ENCODE data around the gene EEF1A2.

Gene EEF1A2

GRCh38 chr20:63525185-63525584 lies 26.3 kb upstream of the EEF1A2 start:
- Histone ChIP-seq H3K27me3 (replicated peaks) (no peaks in the 10 kb centered on the region), H3K4me3 (ENCODE audit: low read depth, low read length) (no peak overlapping the region), H3K36me3 (replicated peaks) (peaks cover 12% of the 10 kb centered on the region), H3K27ac (no peak overlapping the region)
- in situ Hi-C loops (cut with HindIII; ENCODE audit: low pct_ligation_motif_present, low sequenced_read_pairs), result no loop called here
- DNase-seq, result no peak
- no peak for TF ChIP-seq CTCF (IDR thresholded peaks at IDR 0.05; ENCODE audit: low read depth, low read length, missing control alignments)

- Histone ChIP-seq H3K36me3 (replicated peaks) (peaks cover 12% of the 10 kb centered on the region), H3K27ac (no peak overlapping the region), H3K4me3 (ENCODE audit: low read depth, low read length) (no peak overlapping the region), H3K27me3 (replicated peaks) (no peaks in the 10 kb centered on the region)
- no peak for TF ChIP-seq CTCF (IDR thresholded peaks at IDR 0.05; ENCODE audit: low read depth, low read length, missing control alignments)
- in situ Hi-C loops (cut with HindIII; ENCODE audit: low pct_ligation_motif_present, low sequenced_read_pairs), result no loop called here
- DNase-seq, result no peak
These were observed 24.2 kb upstream of the EEF1A2 start for GRCh38 chr20:63522981-63523611.

- DNase-seq, result no peak
- in situ Hi-C loops (cut with HindIII; ENCODE audit: low pct_ligation_motif_present, low sequenced_read_pairs), result no loop called here
- Histone ChIP-seq H3K27me3 (replicated peaks) (no peaks in the 10 kb centered on the region), H3K4me3 (ENCODE audit: low read depth, low read length) (peak overlapping the region; percentile 83), H3K36me3 (replicated peaks) (peaks cover 12% of the 10 kb centered on the region), H3K27ac (no peak overlapping the region)
- no peak for TF ChIP-seq CTCF (IDR thresholded peaks at IDR 0.05; ENCODE audit: low read depth, low read length, missing control alignments)
These were observed 23.4 kb upstream of the EEF1A2 start for GRCh38 chr20:63522091-63522868.

- Histone ChIP-seq H3K27me3 (replicated peaks) (no peaks in the 10 kb centered on the region), H3K27ac (no peak overlapping the region), H3K4me3 (ENCODE audit: low read depth, low read length) (peak overlapping the region; percentile 83), H3K36me3 (replicated peaks) (peaks cover 12% of the 10 kb centered on the region)
- in situ Hi-C loops (cut with HindIII; ENCODE audit: low pct_ligation_motif_present, low sequenced_read_pairs), result no loop called here
- TF ChIP-seq CTCF (IDR thresholded peaks at IDR 0.05; ENCODE audit: low read depth, low read length, missing control alignments), result peak; percentile 18
- DNase-seq, result no peak
These were observed 22.7 kb upstream of the EEF1A2 start for GRCh38 chr20:63521602-63522001.

- H3K27me3 ChIP-seq (replicated peaks), result no peaks in the 10 kb centered on the region
- no peak for TF ChIP-seq CTCF (IDR thresholded peaks at IDR 0.05; ENCODE audit: low read depth, low read length, missing control alignments)
- DNase-seq, result peak; percentile 9
- peaks cover 12% of the 10 kb centered on the region for H3K36me3 ChIP-seq (replicated peaks)
- H3K27ac ChIP-seq, result peak overlapping the region; percentile 66
- in situ Hi-C loops (cut with HindIII; ENCODE audit: low pct_ligation_motif_present, low sequenced_read_pairs), result no loop called here
- peak overlapping the region; percentile 83 for H3K4me3 ChIP-seq (ENCODE audit: low read depth, low read length)
These were observed 22.2 kb upstream of the EEF1A2 start for GRCh38 chr20:63520934-63521601.

All from brain microvascular endothelial cell (primary cell).